ENCODE results near the gene KLF11.
A peak's percentile ranks its signal among the peaks of the same experiment; 100 is the strongest.

KLF11 gene

DNA sequence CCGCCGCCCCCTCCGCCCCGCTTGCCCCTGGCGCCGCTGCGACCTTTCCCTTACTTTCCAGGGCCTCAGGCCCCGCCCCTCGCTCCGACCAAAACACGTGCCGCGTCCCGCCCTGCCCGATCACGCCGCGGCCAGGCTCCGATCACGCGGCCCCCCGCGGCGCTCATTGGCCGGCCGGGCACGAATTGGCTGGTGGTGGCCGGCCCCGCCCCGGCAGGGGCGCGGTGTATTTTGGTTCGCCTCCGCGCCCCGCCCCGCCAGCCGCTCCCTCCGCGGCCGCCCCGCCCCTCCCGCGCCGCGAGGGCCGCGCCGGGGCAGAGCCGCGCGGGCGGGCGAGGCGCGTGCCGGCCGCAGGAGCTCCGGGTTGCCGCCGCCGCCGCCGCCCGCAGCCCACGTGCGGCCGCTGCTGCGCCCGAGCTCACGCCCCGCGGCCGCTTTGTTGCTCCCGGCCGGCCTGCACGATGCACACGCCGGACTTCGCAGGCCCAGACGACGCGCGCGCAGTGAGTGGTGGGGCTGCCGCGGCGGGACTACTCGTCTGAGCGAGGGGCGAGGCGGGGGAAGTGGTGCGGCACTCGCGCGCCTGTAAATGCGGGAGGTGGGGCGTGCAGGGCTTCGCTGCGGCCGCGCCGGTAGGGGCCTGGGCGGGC lies at the start of gene KLF11:
Gene KLF11 (plus strand): TSS at position 295 of the 650 bp plus-strand sequence. CDS start 167 bp downstream, at position 462.
- DNase-seq = peak; percentile 91

DNA sequence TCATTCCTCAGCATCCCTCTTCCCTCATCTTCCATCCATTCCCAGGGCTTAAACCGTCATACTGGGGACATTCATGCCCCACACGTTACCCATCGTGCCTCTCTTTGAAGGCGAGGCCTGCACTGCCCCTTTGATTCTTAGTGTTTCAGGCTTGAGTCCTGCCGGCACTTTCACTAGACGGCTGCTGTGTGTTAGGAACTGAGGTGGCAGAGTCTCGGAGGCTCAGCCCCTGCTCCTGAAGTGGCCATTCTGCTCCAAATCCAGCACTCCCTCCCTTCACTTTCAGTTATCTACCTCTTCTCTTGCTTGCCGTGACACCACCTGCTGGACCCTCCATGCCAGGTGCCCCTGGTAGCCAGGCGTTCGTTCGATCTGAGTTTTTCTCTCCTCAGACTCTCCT lies 48.9 kb upstream of the KLF11 start:
- no peak for DNase-seq

DNA sequence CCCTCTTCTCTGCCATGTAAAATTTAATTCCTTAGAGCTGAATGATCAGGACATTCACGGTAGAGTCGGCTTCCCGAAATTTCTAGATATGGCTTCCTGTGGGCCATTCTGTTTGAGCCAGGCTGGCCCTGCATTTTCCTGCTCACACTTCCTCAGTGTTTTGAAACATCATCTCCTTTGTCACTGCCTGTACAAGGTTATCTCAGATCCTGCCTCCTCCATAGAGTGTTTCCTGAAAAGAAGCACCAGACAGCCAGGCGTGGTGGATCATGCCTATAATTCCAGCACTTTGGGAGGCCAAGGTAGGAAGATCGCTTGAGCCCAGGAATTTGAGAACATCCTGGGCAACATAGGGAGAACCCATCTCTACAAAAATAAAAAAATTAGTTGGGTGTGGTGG lies 48.3 kb upstream of the KLF11 start:
- DNase-seq = no peak

DNA sequence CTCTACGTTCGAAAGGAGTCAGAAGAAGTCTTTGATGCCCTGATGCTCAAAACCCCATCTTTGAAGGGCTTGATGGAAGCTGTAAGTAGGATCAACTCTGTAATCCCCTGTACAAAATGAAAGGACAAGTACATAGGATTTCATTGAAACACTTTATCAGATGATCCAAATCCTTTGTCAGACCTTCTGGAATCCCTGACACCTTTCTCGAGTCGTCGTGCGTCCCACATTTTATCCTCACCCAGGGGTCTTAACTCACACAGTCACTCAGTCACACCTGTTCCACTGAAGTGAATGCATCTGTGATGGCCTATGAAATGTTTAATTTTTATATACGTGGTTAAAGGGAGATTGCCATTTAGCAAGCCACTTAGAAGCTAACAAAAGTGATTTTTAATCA lies 47.0 kb upstream of the KLF11 start:
- no peak for DNase-seq

DNA sequence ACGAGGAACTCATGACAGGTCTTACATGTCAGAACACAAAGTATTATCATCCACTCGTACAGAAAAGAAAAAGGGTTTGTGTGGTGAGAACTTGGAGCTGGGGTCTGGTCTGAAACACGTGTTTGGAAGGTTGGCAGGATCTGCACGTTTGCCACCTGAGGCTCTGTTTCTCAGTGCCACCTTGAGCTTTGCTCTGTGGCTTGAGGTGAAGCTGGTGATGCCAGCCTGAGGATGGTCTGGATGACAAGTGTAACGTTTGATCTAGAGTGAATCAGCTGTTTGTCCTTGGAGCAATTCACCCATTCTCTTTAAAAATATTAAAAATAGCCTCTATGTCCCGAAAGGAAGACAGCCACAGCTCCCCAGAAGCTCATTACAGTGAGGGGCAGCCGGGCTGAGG lies 45.4 kb upstream of the KLF11 start:
- no peak for DNase-seq

DNA sequence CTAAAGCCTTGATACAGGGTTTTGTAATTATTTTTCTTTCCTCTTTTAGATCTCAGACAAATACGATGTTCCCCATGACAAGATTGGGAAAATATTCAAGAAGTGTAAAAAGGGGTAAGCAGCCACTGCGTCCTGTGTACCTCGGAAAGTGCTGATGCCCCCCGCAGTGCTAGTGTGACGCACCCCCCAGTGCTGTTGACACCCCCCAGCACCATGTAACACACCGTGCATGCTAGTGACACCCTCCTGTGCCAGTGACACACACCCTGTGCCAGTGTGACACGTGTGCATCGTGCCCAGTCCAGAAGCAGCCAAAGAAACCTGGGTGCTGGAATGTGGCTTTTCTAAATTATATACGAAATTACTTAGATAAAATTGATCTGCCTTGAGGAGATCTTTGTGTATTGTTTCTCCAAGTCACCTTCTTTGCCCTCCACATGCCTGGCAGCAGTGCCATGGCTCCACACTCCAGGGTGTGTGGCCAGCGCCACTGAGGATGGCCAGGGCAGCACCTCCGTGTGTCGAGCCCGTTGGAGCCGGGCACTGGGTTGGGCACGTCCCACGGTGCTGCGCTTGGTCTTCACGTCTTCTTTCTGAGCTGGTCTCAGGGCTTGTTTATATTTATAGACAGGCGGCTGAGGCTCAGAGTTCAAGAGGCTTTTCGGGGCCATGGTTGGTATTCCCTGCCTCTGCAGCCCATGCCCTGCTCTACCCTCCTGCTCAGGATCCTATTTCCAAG lies 44.3 kb upstream of the KLF11 start:
- no peak for DNase-seq

DNA sequence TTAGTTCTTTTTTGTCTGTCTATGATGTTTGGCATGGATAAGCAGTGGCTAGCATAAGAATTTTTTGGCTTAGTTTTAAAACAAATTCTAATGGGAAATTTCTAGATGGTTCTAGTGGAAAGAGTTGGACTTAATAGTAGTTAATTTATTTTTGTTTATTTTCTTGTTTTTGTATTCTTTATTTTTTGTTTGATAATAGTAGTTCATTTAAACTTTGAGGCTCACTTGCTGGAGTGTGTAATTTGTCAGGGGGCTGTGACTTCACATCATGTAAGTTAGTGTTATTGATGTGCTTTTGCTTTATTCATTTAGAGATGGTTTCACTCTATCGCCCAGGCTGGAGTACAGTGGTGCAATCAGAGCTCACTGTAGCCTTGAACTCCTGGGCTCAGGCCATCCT lies 43.7 kb upstream of the KLF11 start:
- no peak for DNase-seq

DNA sequence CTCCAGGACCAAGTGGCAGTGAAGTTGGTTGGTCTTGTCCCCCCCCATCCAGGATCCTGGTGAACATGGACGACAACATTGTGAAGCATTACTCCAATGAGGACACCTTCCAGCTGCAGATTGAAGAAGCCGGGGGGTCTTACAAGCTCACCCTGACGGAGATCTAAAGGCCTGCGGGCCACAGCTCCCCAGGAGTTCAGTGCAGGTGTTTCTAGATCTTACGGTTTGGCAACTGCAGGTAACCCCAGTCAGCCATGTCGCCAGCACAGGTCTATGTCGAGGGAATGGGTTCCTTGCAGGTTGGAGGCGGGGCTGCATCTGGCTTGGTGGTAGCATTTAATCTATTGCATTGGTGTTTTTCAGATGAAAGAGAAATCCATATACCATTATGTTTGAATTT lies 42.8 kb upstream of the KLF11 start:
- no peak for DNase-seq

DNA sequence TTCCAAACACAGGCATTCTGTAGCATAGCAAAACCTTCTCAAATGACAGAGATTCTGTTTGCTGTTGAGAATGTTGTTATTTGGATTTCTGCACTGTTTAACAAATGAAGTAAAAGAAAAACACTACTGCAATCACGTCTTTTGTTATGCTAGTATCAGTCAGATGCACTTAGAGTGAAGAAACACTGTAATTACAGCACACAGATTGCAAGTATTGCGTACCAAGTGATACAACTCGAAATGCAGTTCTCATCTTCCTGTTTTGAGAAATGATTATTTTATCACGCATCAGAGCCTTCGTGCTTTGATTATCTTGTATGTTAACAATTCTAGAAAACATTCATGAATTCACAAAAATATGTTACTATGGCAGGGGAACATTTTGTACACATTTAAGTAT lies 41.8 kb upstream of the KLF11 start:
- DNase-seq = no peak

DNA sequence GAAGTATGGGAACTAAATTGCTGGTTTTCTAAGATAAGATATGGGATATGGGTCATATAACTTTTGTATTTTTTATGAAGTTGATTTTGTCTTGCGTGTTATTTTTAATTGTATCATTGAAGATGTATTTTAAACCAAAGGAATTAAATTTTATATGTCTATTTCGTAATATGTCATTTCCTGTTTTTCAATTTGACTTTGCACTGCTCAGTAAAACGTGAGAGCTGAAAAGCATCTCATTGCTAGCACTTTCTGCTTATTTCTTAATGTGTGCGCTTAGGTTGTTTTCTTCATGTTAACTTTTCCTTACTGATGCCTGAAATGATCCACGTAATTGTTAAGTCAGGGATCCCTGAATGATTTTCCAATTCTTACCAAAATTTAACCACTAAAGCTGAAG lies 41.2 kb upstream of the KLF11 start:
- no peak for DNase-seq

DNA sequence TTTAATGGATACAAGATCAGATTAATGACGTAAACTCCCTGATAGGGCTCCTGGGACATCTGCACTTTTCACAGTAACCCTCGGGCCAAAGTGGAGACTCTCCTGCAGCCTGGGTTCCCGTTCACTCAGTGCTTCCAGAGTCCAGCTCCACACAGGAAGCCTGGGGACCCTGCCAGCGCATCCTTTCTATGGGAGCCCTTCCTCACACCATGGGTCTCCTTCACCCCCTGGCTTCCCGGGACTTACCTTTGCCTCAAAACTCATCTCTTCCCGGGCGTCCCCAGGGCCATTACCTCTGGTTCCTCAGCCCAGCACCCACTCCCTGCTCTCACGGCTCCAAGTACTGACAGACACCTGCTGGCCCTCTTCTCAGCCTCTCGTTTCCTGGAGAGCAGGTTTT lies 40.7 kb upstream of the KLF11 start:
- no peak for DNase-seq

DNA sequence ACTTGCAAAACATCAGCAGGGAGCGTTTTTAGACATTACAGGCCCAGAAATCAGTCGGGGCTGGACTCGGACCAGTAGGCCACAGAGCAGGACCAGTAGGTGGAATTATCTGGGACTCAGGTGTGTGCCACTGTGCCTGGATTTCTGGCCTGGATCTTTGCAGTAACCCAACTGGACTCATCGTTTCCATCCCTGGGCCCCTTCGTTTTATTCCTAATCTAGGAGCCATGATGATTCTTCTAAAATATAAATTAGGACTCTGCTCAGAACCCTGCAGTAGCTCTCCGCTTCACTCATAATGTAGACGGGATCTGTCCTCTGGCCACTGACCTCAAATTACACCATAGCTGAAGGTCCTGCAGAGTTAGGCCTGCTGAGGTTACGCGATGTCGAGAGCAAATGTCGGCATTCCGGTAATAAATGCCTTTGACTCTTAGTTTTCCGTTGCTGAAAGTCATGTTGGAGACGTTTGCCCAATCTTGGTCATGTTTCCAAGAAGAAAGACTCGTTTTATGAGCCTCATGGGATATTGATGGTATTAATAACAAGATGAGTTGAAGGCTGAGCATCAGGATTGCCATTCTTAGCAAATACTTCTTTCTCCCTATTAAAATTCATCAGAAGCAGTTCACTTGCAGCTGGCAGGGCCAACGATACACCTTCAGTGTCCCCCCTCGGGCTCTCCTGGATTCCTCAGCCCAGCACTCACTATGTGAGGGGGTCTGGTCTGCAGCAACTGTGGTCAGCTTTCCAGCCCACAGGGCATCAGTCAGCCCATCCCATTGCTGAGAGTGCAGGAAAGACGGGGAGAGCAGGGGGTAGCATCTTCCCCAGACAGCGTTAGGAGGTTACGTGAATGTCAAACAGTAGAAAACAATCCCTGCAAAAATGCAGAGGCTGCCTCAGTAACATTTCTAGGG lies 39.9 kb upstream of the KLF11 start:
- no peak for DNase-seq

DNA sequence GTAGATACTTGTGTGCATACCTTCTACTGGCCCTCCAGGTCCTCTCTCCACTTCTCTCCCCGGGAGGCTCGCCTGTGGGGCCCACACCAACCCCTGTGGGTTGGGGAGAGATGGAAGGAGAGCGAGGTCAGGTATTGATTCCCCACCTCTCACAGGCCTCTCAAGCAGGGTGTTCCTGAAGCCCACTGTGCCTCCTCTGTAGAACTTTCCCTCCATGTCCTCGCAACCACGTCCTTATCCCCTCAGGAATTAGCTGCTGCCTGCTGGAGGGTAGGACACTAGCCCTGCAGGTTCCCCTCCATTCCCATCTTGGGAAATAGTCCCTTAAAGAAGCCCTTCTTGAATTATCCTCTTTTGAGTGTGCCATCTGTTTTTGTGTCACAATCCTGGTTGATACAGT lies 38.9 kb upstream of the KLF11 start:
- no peak for DNase-seq

DNA sequence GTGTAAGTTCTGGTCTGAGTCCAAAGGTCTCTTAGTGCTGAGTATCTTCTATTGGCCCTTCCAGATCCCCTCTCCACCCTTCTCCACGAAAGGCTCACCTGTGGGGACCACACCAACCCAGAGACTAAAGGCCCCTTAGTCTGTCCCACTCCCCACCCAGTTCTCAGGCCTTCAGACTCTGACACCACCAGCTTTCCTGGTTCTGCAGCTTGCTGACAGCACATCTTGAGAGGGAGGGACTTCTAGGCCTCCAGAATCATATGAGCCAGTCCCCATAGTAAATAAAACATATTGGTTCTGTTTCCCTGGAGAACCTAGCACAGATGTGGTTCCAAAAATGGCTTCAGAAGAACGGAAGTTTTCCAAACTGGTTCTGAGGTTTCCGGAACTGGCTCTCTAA lies 38.5 kb upstream of the KLF11 start:
- DNase-seq = no peak

DNA sequence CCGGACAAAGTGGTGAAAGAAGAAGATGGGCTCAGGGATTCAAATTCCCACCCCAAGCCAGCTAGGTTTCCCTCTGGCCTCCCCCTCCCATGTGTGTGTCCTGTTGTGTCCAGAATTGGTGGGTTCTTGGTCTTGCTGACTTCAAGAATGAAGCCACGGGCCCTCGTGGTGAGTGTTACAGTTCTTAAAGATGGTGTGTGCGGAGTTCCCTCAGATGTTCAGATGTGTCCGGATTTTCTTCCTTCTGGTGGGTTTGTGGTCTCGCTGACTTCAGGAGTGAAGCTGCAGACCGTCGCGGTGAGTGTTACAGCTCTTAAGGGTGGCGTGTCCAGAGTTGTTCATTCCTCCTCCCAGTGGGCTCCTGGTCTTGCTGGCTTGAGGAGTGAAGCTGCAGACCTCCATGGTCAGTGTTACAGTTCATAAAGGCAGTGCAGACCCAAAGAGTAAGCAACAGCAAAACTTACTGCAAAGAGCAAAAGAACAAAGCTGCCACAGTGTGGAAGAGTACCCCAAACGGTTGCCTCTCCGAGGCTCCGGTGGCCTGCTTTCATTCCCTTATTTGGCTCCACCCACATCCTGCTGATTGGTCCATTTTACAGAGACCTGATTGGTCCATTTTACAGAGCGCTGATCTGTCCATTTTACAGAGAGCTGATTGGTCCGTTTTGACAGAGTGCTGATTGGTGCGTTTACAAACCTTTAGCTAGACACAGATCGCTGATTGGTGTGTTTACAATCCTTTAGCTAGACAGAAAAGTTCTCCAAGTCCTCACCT lies 37.7 kb upstream of the KLF11 start:
- DNase-seq = no peak

DNA sequence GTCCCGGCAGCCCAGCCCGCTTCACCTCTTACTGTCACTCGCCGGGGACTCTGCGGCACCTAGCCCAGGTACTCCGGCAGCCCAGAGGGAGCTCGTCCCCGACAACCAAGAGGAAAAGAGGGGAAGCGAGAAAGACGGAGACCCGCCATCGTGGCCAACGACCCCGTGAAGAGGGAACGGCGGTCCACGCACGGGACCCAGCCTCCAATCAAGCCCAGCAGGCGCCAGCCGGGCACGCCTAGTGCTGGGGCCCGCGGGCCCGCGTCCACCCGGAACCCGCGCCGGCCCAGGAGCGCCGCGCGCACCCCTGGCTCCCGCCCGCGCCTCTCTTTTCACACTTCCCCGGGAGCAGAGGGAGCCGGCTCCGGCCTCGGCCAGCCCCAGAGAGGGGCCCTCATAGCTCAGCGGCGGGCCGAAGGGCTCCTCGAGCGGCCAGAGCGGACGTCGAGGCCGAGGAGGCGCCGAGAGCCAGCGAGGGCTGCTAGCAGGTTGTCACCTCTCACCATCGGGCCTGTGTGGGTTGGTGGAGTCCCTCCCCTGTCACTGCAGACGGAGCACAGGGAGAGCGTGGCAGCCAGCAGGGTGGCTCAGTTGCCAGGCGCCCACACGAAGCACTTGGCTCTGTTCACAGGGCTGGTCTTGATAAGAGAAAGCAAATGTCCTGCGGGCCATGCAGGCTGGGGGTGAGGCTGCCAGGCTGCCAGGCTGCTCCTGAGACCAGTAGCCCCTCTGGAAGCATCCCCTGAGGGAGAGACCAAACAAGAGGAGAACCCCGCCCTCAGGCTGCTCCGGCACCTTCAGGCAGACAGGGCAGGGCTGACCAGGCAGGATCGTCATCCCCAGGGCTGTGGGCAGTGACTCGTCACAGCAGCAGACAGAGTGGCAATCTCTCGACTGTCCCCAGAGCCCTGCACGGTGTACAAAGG lies 36.9 kb upstream of the KLF11 start:
- DNase-seq = no peak

DNA sequence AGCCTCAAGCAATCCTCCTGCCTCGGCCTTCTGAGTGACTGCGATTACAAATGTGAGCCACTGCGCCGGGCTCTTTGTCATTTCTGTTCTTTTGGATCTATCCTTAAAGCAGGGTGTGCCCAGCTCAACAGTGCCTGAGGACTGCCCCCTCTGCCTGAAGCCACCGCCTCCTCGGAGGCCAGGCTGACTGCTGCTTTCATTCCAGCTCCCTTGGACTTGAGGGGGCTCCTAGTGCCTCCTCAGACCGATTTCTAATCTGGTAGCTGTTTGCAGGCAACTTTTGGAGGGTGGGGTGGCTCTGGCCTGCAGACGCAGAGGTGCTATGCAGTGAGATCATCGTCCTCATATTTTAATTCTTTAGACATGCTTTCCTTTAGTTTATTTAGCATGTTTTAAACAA lies 35.9 kb upstream of the KLF11 start:
- no peak for DNase-seq

DNA sequence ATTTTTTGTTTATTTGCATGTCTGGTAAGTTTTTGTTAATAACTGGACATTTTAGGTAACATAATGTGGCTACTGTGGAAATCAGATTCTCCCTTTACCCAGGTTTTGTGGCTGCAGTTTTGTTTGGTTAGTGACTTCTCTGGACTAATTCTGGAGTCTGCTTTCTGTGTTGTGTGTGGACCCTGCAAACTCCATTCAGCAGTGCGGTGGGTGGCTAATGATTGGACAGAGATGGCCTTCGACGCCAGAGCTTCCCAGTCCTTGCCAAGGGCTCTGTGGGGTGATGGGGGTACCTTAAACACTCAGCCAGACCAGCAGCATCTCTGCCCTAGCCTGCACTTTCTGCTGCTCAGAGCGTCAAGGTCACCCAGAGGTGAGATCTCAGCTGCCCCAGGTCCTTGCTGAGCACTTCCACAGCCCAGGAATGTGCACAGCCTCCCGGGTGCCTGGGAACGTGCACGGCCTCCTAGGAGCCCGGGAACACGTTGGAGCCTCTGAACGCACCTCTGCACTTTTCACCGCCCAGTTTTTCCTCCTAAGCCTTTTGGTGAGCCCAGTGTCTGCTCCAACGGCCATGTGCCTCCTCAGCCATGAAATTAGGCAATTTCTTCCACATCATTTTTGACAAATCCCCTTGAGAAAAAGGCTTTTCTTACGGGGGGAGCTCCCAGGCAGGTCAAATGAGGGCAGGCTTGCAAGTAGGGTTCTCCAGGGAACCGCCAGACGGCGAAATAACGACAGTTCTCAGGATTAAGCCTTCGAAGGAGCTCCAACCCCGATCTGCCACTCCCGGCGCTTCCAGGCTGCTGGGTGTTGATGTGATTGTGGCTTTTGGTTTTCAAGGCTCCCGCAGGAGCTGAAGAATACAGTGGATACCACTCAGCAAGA lies 35.2 kb upstream of the KLF11 start:
- DNase-seq = no peak

DNA sequence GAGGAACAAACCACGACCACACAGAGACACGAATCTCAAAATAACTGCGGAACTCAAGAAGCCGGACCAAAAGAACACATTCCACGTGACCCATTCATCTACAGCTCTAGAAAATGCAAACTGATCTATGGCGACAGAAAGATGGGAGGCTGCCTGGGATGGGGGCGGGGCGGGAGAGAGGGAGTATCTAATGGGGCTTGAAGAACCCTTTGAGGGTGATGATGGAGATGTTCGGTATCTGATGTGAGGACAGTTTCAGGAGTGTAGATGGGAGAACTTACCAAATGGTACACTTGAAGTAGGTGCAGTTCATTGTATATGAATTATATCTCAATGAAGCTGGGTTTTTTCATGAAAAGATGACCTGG lies 34.6 kb upstream of the KLF11 start:
- no peak for DNase-seq

DNA sequence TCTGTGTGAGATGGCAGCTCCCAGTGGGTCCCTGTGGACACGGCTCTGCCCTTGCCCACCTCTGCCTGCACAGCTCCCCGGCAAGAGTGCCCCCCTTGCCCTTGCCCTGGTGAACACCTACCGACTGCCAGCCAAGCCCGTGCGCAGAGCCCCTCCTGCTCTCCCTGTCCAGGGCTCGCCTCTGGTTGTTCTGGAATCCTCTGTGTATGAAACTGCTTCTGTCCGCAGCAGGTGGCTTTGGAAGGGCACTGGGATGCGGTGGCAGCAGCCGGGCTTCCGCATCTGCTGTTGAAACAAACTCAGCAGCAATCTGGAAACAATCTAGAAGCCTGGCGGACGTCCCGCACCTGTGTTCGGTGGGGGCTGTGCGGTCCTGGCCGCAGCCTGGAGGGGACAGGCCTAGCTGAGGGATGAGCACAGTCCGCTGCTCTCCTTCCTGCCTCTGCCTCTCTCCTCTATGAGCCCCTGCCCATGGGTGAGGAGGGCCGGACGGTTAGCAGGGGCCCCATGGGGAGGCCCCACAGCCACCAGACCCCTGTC lies 34.0 kb upstream of the KLF11 start:
- no peak for DNase-seq
